ENCODE data around the gene TTC39B. TPM values are rescaled to one million over a fixed set of nuclear protein-coding genes. Genes with fewer than 3 reads are reported as not detected.

The TTC39B gene
- total RNA-seq, 1 experiment from 2014 or later, result 0.04 TPM

- no peaks in the 10 kb centered on the region for H3K79me2 ChIP-seq (ENCODE audit: low read length)
- H3K4me2 ChIP-seq (ENCODE audit: low read depth, low read length, poor library complexity, severe bottlenecking), result no peak overlapping the region
- H3K36me3 ChIP-seq (ENCODE audit: insufficient read depth, low read length), result no peaks in the 10 kb centered on the region
- no peaks in the 10 kb centered on the region for H3K9me3 ChIP-seq (ENCODE audit: low read length)
- H3K9ac ChIP-seq (ENCODE audit: low read length), result no peak overlapping the region
- H3K9me2 ChIP-seq (replicated peaks; ENCODE audit: insufficient read depth, low read length), result no peaks in the 10 kb centered on the region
- DNase-seq, result no peak
- H3K4me3 ChIP-seq (ENCODE audit: low read length), result no peak overlapping the region
- no peak overlapping the region for H2AFZ ChIP-seq (ENCODE audit: low read length)
- H3K4me1 ChIP-seq (ENCODE audit: low read length), result no peaks in the 10 kb centered on the region
- H3K27me3 ChIP-seq (ENCODE audit: low read length), result no peaks in the 10 kb centered on the region
- H4K20me1 ChIP-seq (ENCODE audit: insufficient read depth, low read depth, low read length), result no peaks in the 10 kb centered on the region
- no peak overlapping the region for H3K27ac ChIP-seq (ENCODE audit: low read length)
These were observed 119.4 kb downstream of the TTC39B start for GRCh38 chr9:15187589-15187988.

- no peaks in the 10 kb centered on the region for H3K9me3 ChIP-seq (ENCODE audit: low read length)
- no peak overlapping the region for H3K4me2 ChIP-seq (ENCODE audit: low read depth, low read length, poor library complexity, severe bottlenecking)
- no peaks in the 10 kb centered on the region for H4K20me1 ChIP-seq (ENCODE audit: insufficient read depth, low read depth, low read length)
- H3K4me3 ChIP-seq (ENCODE audit: low read length), result no peak overlapping the region
- no peak overlapping the region for H2AFZ ChIP-seq (ENCODE audit: low read length)
- H3K36me3 ChIP-seq (ENCODE audit: insufficient read depth, low read length), result no peaks in the 10 kb centered on the region
- no peaks in the 10 kb centered on the region for H3K27me3 ChIP-seq (ENCODE audit: low read length)
- H3K27ac ChIP-seq (ENCODE audit: low read length), result no peak overlapping the region
- no peak for DNase-seq
- H3K79me2 ChIP-seq (ENCODE audit: low read length), result no peaks in the 10 kb centered on the region
- peaks cover 11% of the 10 kb centered on the region for H3K4me1 ChIP-seq (ENCODE audit: low read length)
- no peaks in the 10 kb centered on the region for H3K9me2 ChIP-seq (replicated peaks; ENCODE audit: insufficient read depth, low read length)
- no peak overlapping the region for H3K9ac ChIP-seq (ENCODE audit: low read length)
These were observed 124.3 kb downstream of the TTC39B start for GRCh38 chr9:15182730-15183129.

DNA sequence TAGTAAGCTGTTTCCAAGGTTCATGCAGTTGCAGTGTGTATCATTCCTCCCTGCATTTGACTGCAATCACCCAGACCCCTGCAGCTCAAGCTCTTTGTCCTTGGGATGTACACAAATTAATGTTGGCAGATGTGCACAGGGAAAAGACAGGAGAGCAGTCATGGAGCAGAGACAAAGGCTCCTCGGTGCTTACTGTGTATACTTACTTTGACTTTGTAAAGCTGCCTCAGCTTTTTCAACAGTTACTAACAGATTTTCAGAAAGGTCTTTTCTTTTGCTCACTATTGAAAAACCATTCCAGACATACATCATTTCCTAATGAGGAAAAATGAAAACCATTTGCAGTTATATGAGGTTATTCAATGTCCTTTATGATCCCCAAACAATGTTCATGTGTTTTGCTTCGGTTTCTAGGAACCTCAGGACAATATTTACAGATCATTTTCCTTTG, 124.9 kb downstream of the TTC39B start:
- no peak overlapping the region for H3K27ac ChIP-seq (ENCODE audit: low read length)
- no peaks in the 10 kb centered on the region for H3K9me3 ChIP-seq (ENCODE audit: low read length)
- H3K4me3 ChIP-seq (ENCODE audit: low read length), result no peak overlapping the region
- peaks cover 11% of the 10 kb centered on the region for H3K4me1 ChIP-seq (ENCODE audit: low read length)
- no peak for DNase-seq
- H2AFZ ChIP-seq (ENCODE audit: low read length), result no peak overlapping the region
- no peaks in the 10 kb centered on the region for H3K36me3 ChIP-seq (ENCODE audit: insufficient read depth, low read length)
- no peak overlapping the region for H3K9ac ChIP-seq (ENCODE audit: low read length)
- H3K27me3 ChIP-seq (ENCODE audit: low read length), result no peaks in the 10 kb centered on the region
- no peaks in the 10 kb centered on the region for H3K79me2 ChIP-seq (ENCODE audit: low read length)
- no peak overlapping the region for H3K4me2 ChIP-seq (ENCODE audit: low read depth, low read length, poor library complexity, severe bottlenecking)
- no peaks in the 10 kb centered on the region for H3K9me2 ChIP-seq (replicated peaks; ENCODE audit: insufficient read depth, low read length)
- no peaks in the 10 kb centered on the region for H4K20me1 ChIP-seq (ENCODE audit: insufficient read depth, low read depth, low read length)

- Histone ChIP-seq H3K4me1 (ENCODE audit: low read length) (peaks cover 11% of the 10 kb centered on the region), H3K36me3 (ENCODE audit: insufficient read depth, low read length) (no peaks in the 10 kb centered on the region), H2AFZ (ENCODE audit: low read length) (no peak overlapping the region), H3K79me2 (ENCODE audit: low read length) (no peaks in the 10 kb centered on the region), H3K4me2 (ENCODE audit: low read depth, low read length, poor library complexity, severe bottlenecking) (no peak overlapping the region), H3K9me2 (replicated peaks; ENCODE audit: insufficient read depth, low read length) (no peaks in the 10 kb centered on the region), H3K4me3 (ENCODE audit: low read length) (no peak overlapping the region), H3K9ac (ENCODE audit: low read length) (no peak overlapping the region), H4K20me1 (ENCODE audit: insufficient read depth, low read depth, low read length) (no peaks in the 10 kb centered on the region), H3K27me3 (ENCODE audit: low read length) (no peaks in the 10 kb centered on the region), H3K9me3 (ENCODE audit: low read length) (no peaks in the 10 kb centered on the region), H3K27ac (ENCODE audit: low read length) (no peak overlapping the region)
- DNase-seq, result peak; percentile 40
These were observed 126.9 kb downstream of the TTC39B start for GRCh38 chr9:15180124-15180523.

DNA sequence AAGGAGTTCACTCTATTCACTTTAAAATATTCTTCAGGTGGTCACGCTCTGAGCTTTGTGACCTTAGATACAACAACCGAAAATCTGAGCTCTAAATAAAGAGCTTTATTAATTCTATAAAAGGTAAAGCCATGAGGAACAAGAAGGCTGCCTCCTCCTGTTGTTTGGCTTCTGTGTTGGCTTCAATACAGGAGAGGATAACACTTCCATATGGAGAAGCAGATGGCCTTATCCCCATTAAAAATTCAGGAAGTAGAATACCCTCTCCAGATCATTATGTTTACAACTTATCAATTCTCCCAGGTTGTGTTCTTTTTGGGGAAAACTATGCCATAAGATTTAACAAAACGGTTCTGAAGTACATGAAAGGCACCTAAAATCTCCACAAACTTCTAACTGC, 128.4 kb downstream of the TTC39B start:
- Histone ChIP-seq H3K9me2 (replicated peaks; ENCODE audit: insufficient read depth, low read length) (no peaks in the 10 kb centered on the region), H3K9me3 (ENCODE audit: low read length) (no peaks in the 10 kb centered on the region)

GRCh38 chr9:15176836-15177235, 130.2 kb downstream of the TTC39B start:
- Histone ChIP-seq H3K4me1 (ENCODE audit: low read length) (peaks cover 11% of the 10 kb centered on the region), H3K4me3 (ENCODE audit: low read length) (no peak overlapping the region), H2AFZ (ENCODE audit: low read length) (no peak overlapping the region), H3K9me2 (replicated peaks; ENCODE audit: insufficient read depth, low read length) (no peaks in the 10 kb centered on the region), H3K27ac (ENCODE audit: low read length) (no peak overlapping the region), H3K4me2 (ENCODE audit: low read depth, low read length, poor library complexity, severe bottlenecking) (no peak overlapping the region), H3K79me2 (ENCODE audit: low read length) (no peaks in the 10 kb centered on the region), H3K9ac (ENCODE audit: low read length) (no peak overlapping the region), H3K9me3 (ENCODE audit: low read length) (no peaks in the 10 kb centered on the region), H3K36me3 (ENCODE audit: insufficient read depth, low read length) (no peaks in the 10 kb centered on the region), H4K20me1 (ENCODE audit: insufficient read depth, low read depth, low read length) (no peaks in the 10 kb centered on the region), H3K27me3 (ENCODE audit: low read length) (0 out of 2 replicates have a peak, but pooled peaks cover 2% of the 10 kb centered on the region)
- no peak for DNase-seq

More for the DNA sequence above, 128.4 kb downstream of the TTC39B start:
- Histone ChIP-seq H3K36me3 (ENCODE audit: insufficient read depth, low read length) (no peaks in the 10 kb centered on the region), H2AFZ (ENCODE audit: low read length) (no peak overlapping the region), H3K4me2 (ENCODE audit: low read depth, low read length, poor library complexity, severe bottlenecking) (no peak overlapping the region), H4K20me1 (ENCODE audit: insufficient read depth, low read depth, low read length) (no peaks in the 10 kb centered on the region), H3K27ac (ENCODE audit: low read length) (no peak overlapping the region), H3K9ac (ENCODE audit: low read length) (no peak overlapping the region), H3K79me2 (ENCODE audit: low read length) (no peaks in the 10 kb centered on the region), H3K4me1 (ENCODE audit: low read length) (peaks cover 11% of the 10 kb centered on the region), H3K27me3 (ENCODE audit: low read length) (no peaks in the 10 kb centered on the region), H3K4me3 (ENCODE audit: low read length) (no peak overlapping the region)
- no peak for DNase-seq

DNA sequence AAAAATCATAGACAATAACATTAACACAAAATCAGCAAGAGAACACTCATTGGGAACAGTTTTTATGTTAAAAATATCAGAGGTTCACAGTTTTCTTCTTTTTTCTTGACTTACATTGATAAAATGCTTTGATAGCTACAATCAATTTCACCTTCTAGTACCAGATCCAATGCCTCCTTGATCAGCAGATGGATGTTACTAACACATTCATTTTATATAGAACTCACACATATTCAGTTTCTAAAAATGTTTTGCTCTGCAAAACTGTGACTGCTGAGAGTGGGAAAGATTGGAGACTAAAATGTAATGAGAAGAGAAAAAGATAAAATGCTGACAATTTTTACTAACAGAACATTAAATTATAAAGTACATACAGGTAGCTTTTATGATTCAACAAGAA, 143.1 kb downstream of the TTC39B start:
- H3K4me1 ChIP-seq (ENCODE audit: low read length), result peaks cover 5% of the 10 kb centered on the region
- no peak for DNase-seq

DNA sequence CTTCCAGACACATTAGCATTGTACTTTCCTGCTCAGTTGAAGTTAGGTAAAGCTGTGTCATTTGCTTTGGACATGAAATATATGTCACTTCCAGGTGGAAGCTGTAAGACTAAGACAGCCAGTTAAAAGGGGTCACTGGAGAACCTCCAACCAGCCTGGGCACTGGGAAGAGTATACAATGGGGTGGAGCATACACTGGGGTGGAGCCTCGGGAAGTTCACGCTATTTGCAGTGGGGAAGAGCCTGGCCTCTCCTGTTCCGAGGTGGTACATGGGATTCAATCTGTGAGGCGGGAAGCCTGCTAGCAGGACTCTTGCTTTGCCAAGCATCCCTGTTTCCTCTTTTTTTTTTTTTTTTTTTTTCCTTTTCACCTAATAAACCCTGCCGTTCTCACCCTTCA, 145.3 kb downstream of the TTC39B start:
- no peak for DNase-seq
- H3K9ac ChIP-seq (ENCODE audit: low read length), result no peak overlapping the region
- no peak overlapping the region for H3K27ac ChIP-seq (ENCODE audit: low read length)

More for the DNA sequence above, 143.1 kb downstream of the TTC39B start:
- H3K4me3 ChIP-seq (ENCODE audit: low read length), result no peak overlapping the region
- no peak overlapping the region for H2AFZ ChIP-seq (ENCODE audit: low read length)
- H3K9me2 ChIP-seq (replicated peaks; ENCODE audit: insufficient read depth, low read length), result no peaks in the 10 kb centered on the region
- no peaks in the 10 kb centered on the region for H3K9me3 ChIP-seq (ENCODE audit: low read length)
- no peak overlapping the region for H3K27ac ChIP-seq (ENCODE audit: low read length)
- no peaks in the 10 kb centered on the region for H4K20me1 ChIP-seq (ENCODE audit: insufficient read depth, low read depth, low read length)
- H3K36me3 ChIP-seq (ENCODE audit: insufficient read depth, low read length), result no peaks in the 10 kb centered on the region
- no peaks in the 10 kb centered on the region for H3K27me3 ChIP-seq (ENCODE audit: low read length)
- H3K4me2 ChIP-seq (ENCODE audit: low read depth, low read length, poor library complexity, severe bottlenecking), result no peak overlapping the region
- H3K9ac ChIP-seq (ENCODE audit: low read length), result no peak overlapping the region
- H3K79me2 ChIP-seq (ENCODE audit: low read length), result no peaks in the 10 kb centered on the region

GRCh38 chr9:15160673-15161072, 146.3 kb downstream of the TTC39B start:
- peaks cover 33% of the 10 kb centered on the region for H3K4me1 ChIP-seq (ENCODE audit: low read length)
- H3K4me2 ChIP-seq (ENCODE audit: low read depth, low read length, poor library complexity, severe bottlenecking), result no peak overlapping the region
- no peaks in the 10 kb centered on the region for H3K9me3 ChIP-seq (ENCODE audit: low read length)
- no peaks in the 10 kb centered on the region for H3K36me3 ChIP-seq (ENCODE audit: insufficient read depth, low read length)
- H3K27ac ChIP-seq (ENCODE audit: low read length), result no peak overlapping the region
- H3K9ac ChIP-seq (ENCODE audit: low read length), result no peak overlapping the region
- no peaks in the 10 kb centered on the region for H4K20me1 ChIP-seq (ENCODE audit: insufficient read depth, low read depth, low read length)
- no peak for DNase-seq
- H3K79me2 ChIP-seq (ENCODE audit: low read length), result no peaks in the 10 kb centered on the region
- H3K27me3 ChIP-seq (ENCODE audit: low read length), result no peaks in the 10 kb centered on the region
- no peak overlapping the region for H3K4me3 ChIP-seq (ENCODE audit: low read length)
- no peaks in the 10 kb centered on the region for H3K9me2 ChIP-seq (replicated peaks; ENCODE audit: insufficient read depth, low read length)
- no peak overlapping the region for H2AFZ ChIP-seq (ENCODE audit: low read length)

More for the DNA sequence above, 145.3 kb downstream of the TTC39B start:
- Histone ChIP-seq H3K9me3 (ENCODE audit: low read length) (no peaks in the 10 kb centered on the region), H3K4me2 (ENCODE audit: low read depth, low read length, poor library complexity, severe bottlenecking) (no peak overlapping the region), H3K9me2 (replicated peaks; ENCODE audit: insufficient read depth, low read length) (no peaks in the 10 kb centered on the region), H3K79me2 (ENCODE audit: low read length) (no peaks in the 10 kb centered on the region), H3K4me3 (ENCODE audit: low read length) (no peak overlapping the region), H4K20me1 (ENCODE audit: insufficient read depth, low read depth, low read length) (no peaks in the 10 kb centered on the region), H3K4me1 (ENCODE audit: low read length) (peaks cover 22% of the 10 kb centered on the region), H3K27me3 (ENCODE audit: low read length) (no peaks in the 10 kb centered on the region), H2AFZ (ENCODE audit: low read length) (no peak overlapping the region), H3K36me3 (ENCODE audit: insufficient read depth, low read length) (no peaks in the 10 kb centered on the region)

All from Karpas-422 (cell line).